Adrenal gland (tissue), 12 donors: ENCODE data around the gene SERPING1. TPM values are rescaled to one million over a fixed set of nuclear protein-coding genes. Genes with fewer than 3 reads are reported as not detected.

Source experiments
- DNase-seq, 7 donors: peaks; one replicate each; pipeline ENCODE4 v3.0.0-alpha.2; 2019 to 2020
- H3K27ac ChIP-seq, 5 donors: fragments of 200-600 bp; sonication (generic) in 4 of 5; 1 replicate in 3 of 5; 2 replicates in 2 of 5; pipeline versions ENCODE4 v1.5.1 to v1.8.0; 2016 to 2020; ENCODE audit warnings: mild to moderate bottlenecking in 1 of 5
- H3K27me3 ChIP-seq: fragments of 200-600 bp; 2 replicates; pipeline ENCODE4 v1.8.0; 2021
- H3K36me3 ChIP-seq, 2 donors: fragments of 200-600 bp; replicated peaks in 1 of 2; 1 replicate in 1 of 2; 2 replicates in 1 of 2; pipeline versions ENCODE4 v1.5.1 to v1.8.0; 2018 to 2022
- H3K4me1 ChIP-seq, 2 donors: fragments of 200-600 bp; replicated peaks in 1 of 2; 1 replicate in 1 of 2; 2 replicates in 1 of 2; pipeline versions ENCODE4 v1.5.1 to v1.8.0; 2018 to 2021
- H3K4me3 ChIP-seq, 4 donors: fragments of 200-600 bp; sonication (generic) in 3 of 4; one replicate each; pipeline ENCODE4 v1.5.1; 2016 to 2018
- H3K9me3 ChIP-seq, 3 donors: fragments of 200-600 bp; sonication (generic) in 1 of 3; replicated peaks in 1 of 3; 1 replicate in 2 of 3; 2 replicates in 1 of 3; pipeline versions ENCODE4 v1.5.1 to v1.8.0; 2016 to 2021
- POLR2A ChIP-seq, 2 donors: fragments of 450-650 bp; IDR thresholded peaks; one replicate each; pipeline ENCODE4 v1.6.1; 2017; ENCODE audit warnings: antibody characterized with exemption in 2 of 2, mild to moderate bottlenecking in 2 of 2, moderate library complexity in 1 of 2
- WGBS, 4 donors: extraction: QIAGEN DNeasy Blood & Tissue Kit in 2 of 4; methylation state at CpG; one replicate each; pipeline versions ENCODE4 v1.1.5 to v1.1.7; 2013 to 2017; 5-methylcytosine and 5-hydroxymethylcytosine counted together
- intact Hi-C, 2 donors: fragments of 100-400 bp; cut with DNase I; formaldehyde crosslinking; loops; one replicate each; pipeline versions ENCODE4 v1.14.1 to v1.15.0; 2022 to 2023
- polyA plus RNA-seq, 3 donors: library from polyadenylated mRNA; stranded (reverse); fragments of 200-250 nt in 2 of 3; fragments of 350-450 nt in 1 of 3; fragmentation: Illumina TruSeq in 1 of 3; extraction: RNeasy Lipid Tissue Mini Kit (QIAGEN cat#74804) in 1 of 3; gene quantifications; one replicate each; pipeline ENCODE4 v1.2.3, GENCODE V29; 2013 to 2014
- total RNA-seq, 9 donors: library from RNA; depleted of rRNA in 4 of 9; stranded (reverse); fragments of >200 nt in 4 of 9; fragments of 120-200 nt in 1 of 9; fragmentation: NEBNext Ultra II Directional in 1 of 9; extraction: Animal tissue kit (Norgen Biotek cat#: 25700) in 1 of 9; gene quantifications; one replicate each; pipeline versions ENCODE4 v1.1.0 to v1.2.4, GENCODE V29; 2013 to 2023
- TF ChIP-seq, protein P1 (sequence below), 6 experiments: fragments of 450-650 bp in 4 of 6; fragments of 200-600 bp in 2 of 6; sonication (generic) in 1 of 6; IDR thresholded peaks; 1 replicate in 5 of 6; 2 replicates in 1 of 6; pipeline versions ENCODE4 v1.5.1 to v1.8.0; 2016 to 2021; ENCODE audit warnings: antibody characterized with exemption in 6 of 6, mild to moderate bottlenecking in 2 of 6, moderate library complexity in 1 of 6
- donor health status: healthy with polysubstance abuse.
- donor health status: Bipolar disorder and iron deficiency.
- donor health status: DM: yes; HTN: yes; CAD: no.
- donor health status: DM: no; HTN: no; CAD: no.
- donor health status: DM: no; HTN: no; CAD: no.
- donor health status: DM: yes; HTN: yes; CAD: no.

SERPING1 gene
- total and polyA plus RNA-seq, 12 donors = 7.0 to 423 (median 163) TPM

DNA sequence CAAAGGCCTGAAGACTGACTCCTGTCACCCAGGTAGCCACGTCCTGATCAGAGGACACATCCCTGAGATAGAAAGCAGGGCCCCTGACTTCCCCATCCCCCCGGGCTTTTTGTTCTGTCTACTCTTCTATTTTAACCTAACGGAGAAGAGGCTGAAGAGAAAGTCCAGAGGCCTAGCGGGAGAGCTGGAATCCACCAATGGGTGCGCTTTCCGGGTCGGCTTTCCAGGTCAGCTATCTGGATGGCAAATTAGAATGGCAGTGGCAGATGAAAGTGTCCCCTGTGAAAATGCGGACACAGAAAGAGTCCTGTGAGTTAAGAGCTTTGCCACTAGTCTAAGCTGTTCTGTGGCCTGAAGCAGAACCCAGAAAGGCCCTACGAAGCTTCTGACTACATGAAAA lies 13.1 kb upstream of the SERPING1 start:
- Histone ChIP-seq H3K4me1 (no peaks in the 10 kb centered on the region), H3K4me3 (no peak overlapping the region), H3K9me3 (no peaks in the 10 kb centered on the region), H3K27me3 (peaks cover 6% of the 10 kb centered on the region), H3K36me3 (no peaks in the 10 kb centered on the region), H3K27ac (no peak overlapping the region)
- no peak for DNase-seq
- TF ChIP-seq, protein P1, sequence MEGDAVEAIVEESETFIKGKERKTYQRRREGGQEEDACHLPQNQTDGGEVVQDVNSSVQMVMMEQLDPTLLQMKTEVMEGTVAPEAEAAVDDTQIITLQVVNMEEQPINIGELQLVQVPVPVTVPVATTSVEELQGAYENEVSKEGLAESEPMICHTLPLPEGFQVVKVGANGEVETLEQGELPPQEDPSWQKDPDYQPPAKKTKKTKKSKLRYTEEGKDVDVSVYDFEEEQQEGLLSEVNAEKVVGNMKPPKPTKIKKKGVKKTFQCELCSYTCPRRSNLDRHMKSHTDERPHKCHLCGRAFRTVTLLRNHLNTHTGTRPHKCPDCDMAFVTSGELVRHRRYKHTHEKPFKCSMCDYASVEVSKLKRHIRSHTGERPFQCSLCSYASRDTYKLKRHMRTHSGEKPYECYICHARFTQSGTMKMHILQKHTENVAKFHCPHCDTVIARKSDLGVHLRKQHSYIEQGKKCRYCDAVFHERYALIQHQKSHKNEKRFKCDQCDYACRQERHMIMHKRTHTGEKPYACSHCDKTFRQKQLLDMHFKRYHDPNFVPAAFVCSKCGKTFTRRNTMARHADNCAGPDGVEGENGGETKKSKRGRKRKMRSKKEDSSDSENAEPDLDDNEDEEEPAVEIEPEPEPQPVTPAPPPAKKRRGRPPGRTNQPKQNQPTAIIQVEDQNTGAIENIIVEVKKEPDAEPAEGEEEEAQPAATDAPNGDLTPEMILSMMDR (IDR thresholded peaks at IDR 0.05) = no peak
- TF ChIP-seq POLR2A (IDR thresholded peaks at IDR 0.05) = no peak
- intact Hi-C loops = no loop called here
- WGBS, 4 donors = 78 to 90% (median 87%) methylated on average over 9 of the region's 9 CpGs

DNA sequence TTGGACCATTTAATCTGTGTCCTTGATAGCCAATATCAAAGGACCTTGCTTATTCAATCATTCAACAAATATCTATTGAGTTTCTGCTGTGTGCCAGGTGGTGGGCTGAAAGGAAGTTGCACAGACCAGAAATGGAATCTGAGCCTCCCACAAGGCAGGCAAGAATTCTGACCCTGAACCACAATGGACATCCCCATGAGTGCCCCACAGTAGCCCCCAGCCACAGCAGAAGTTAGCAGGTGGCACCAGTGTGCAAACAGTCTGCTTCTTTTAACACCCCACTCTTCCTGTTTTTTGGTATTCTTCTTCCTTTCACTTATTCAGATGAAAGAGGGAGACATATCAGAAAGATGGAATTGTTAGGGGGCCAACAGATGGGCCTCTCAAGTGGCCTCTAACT lies 12.2 kb upstream of the SERPING1 start:
- intact Hi-C loops = no loop called here
- Histone ChIP-seq H3K4me1 (no peaks in the 10 kb centered on the region), H3K27ac (no peak overlapping the region), H3K9me3 (no peaks in the 10 kb centered on the region), H3K27me3 (peaks cover 6% of the 10 kb centered on the region), H3K36me3 (no peaks in the 10 kb centered on the region), H3K4me3 (no peak overlapping the region)
- DNase-seq = no peak
- TF ChIP-seq POLR2A (IDR thresholded peaks at IDR 0.05) = no peak
- TF ChIP-seq, protein P1 (IDR thresholded peaks at IDR 0.05) = no peak

DNA sequence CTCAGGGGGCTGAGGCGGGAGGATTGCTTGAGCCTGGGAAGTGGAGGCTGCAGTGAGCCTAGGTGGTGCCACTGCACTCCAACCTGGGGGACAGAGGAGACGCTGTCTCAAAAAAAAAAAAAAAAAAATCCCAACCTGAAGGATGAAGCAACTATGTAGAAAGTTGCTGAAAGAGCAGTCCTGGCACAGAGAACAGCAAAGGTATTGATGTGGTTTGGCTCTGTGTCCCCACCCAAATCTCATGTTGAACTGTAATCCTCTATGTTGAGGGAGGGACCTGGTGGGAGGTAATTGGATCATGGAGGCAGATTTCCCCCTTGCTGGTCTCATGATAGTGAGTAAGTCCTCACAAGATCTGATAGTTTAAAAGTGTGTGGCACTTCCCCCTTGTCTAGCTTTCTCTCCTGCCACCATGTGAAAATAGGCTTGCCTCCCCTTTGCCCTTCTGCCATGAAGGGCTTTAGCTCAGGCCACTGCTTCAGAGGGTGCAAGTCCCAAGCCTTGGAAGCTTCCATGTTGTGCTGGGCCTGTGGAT lies 10.7 kb upstream of the SERPING1 start:
- Histone ChIP-seq H3K4me1 (no peaks in the 10 kb centered on the region), H3K27me3 (peaks cover 6% of the 10 kb centered on the region), H3K9me3 (no peaks in the 10 kb centered on the region), H3K4me3 (no peak overlapping the region), H3K27ac (no peak overlapping the region), H3K36me3 (no peaks in the 10 kb centered on the region)
- no peak for DNase-seq
- WGBS, 4 donors = 36 to 100% (median 45%) methylated on average over 1 to 2 of the region's 2 CpGs
- intact Hi-C loops = no loop called here
- TF ChIP-seq POLR2A (IDR thresholded peaks at IDR 0.05) = no peak
- TF ChIP-seq, protein P1 (IDR thresholded peaks at IDR 0.05) = no peak

DNA sequence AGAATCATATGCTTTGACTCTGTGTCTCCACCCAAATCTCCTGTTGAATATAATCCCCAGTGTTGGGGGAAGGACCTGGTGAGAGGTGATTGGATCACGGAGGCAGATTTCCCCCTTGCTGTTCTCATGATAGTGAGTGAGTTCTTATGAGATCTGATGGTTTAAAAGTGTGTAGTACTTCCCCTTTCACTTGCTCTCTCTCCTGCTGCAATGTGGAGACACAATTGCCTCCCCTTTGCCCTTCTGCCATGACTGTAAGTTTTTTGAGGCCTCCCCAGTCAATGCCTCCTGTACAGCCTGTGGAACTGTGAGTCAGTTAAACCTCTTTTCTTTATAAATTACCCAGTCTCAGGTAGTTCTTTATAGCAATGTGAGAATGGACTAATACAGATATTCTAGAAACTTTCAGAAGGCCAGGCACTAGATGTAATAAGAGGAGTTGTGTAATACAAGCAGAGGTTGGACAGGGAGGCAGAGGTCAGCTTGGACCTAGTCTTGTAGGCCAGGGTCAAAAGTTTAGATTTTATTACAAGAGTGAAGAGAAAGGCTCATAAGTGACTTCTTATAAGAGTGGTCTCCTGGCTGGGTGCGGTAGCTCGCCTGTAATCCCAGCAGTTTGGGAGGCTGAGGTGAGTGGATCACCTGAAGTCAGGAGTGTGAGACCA lies 9.3 kb upstream of the SERPING1 start:
- no peaks in the 10 kb centered on the region for H3K4me1 ChIP-seq
- H3K36me3 ChIP-seq = no peaks in the 10 kb centered on the region
- no peak overlapping the region for H3K4me3 ChIP-seq
- DNase-seq = no peak
- H3K27ac ChIP-seq = no peak overlapping the region
- TF ChIP-seq, protein P1 (IDR thresholded peaks at IDR 0.05) = no peak
- no peak for TF ChIP-seq POLR2A (IDR thresholded peaks at IDR 0.05)
- H3K9me3 ChIP-seq = no peaks in the 10 kb centered on the region
- intact Hi-C loops = no loop called here
- WGBS, 4 donors = 84 to 89% (median 86%) methylated on average over 3 of the region's 3 CpGs
- H3K27me3 ChIP-seq = no peaks in the 10 kb centered on the region
